ENCODE results near the gene MNAT1.

- TF ChIP-seq, protein P1, sequence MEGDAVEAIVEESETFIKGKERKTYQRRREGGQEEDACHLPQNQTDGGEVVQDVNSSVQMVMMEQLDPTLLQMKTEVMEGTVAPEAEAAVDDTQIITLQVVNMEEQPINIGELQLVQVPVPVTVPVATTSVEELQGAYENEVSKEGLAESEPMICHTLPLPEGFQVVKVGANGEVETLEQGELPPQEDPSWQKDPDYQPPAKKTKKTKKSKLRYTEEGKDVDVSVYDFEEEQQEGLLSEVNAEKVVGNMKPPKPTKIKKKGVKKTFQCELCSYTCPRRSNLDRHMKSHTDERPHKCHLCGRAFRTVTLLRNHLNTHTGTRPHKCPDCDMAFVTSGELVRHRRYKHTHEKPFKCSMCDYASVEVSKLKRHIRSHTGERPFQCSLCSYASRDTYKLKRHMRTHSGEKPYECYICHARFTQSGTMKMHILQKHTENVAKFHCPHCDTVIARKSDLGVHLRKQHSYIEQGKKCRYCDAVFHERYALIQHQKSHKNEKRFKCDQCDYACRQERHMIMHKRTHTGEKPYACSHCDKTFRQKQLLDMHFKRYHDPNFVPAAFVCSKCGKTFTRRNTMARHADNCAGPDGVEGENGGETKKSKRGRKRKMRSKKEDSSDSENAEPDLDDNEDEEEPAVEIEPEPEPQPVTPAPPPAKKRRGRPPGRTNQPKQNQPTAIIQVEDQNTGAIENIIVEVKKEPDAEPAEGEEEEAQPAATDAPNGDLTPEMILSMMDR (IDR thresholded peaks at IDR 0.05; ENCODE audit: borderline replicate concordance, extremely low read depth, low read length, poor library complexity, severe bottlenecking): no peak
- TF ChIP-seq EZH2 (IDR thresholded peaks at IDR 0.05; ENCODE audit: borderline replicate concordance, low read depth, low read length, severe bottlenecking): no peak
These were observed 111.0 kb downstream of the MNAT1 start for GRCh38 chr14:60845523-60845922.
